ENCODE measurements around the gene INCA1.

The INCA1 gene

DNA sequence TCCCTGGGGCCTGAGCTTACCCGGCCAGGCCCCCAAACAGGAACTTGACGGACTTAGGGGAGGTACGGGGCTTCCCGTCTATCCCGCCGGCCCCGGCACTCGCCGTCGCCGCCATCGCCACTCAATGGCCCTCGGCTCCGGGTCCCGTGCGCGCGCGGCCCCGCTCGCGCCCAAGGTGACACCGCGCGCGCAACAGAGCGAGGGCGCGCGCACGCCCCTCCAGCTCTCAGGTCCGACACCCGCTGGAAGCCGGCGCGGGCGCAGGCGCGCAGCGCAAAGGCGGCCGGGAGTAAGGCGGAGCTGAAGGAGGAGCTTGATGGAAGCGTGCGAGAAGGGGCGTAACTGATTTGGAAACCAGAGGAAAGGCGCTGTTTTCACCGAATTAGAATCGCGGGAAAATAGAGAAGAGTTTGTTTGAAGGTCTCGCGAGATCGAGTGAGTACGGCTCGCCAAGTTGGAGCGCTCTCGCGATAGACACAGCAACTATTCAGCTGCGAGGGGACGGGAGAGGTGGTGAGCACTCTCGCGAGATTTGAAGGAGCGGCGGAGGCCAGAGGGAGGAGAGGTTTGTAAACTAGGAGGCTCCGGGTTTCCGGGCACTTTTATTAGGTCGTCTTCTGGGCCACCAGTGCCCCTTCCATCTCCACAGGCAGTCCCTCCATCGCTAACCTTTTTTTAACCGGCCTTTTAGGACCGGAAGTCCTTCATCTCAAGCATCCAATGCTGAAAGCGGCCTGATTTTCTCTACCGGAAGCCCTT, 57.3 kb downstream of the INCA1 start, which contains the start of the genes RNF167 and SLC25A11:
RNF167 (plus strand) TSS at position 473 of the 759 bp plus-strand sequence. CDS start 642 bp downstream, outside the sequence.
SLC25A11 (minus strand) TSS at position 251 of the 759 bp plus-strand sequence; CDS start at position 115, 136 bp downstream.
- peaks cover 63% of the 10 kb centered on the region for H3K36me3 ChIP-seq (ENCODE audit: control insufficient read depth, insufficient read depth, low read length)
- peak within 1 kb of the TSS; percentile 89 for H3K4me3 ChIP-seq (ENCODE audit: low read depth, low read length)
- peak within 1 kb of the TSS; percentile 92 for H3K9ac ChIP-seq (ENCODE audit: low read depth, low read length)
- no peaks in the 10 kb centered on the region for H3K27me3 ChIP-seq (ENCODE audit: control insufficient read depth, insufficient read depth, low read length)
- peaks cover 11% of the 10 kb centered on the region; the same call in 1 of the 2 replicates for H3K4me1 ChIP-seq (ENCODE audit: control insufficient read depth, insufficient read depth, low read length)
- H3K9me3 ChIP-seq (ENCODE audit: control insufficient read depth, insufficient read depth, low read length) = no peaks in the 10 kb centered on the region
- H3K27ac ChIP-seq (ENCODE audit: low read depth, low read length) = peak within 1 kb of the TSS; percentile 99

DNA sequence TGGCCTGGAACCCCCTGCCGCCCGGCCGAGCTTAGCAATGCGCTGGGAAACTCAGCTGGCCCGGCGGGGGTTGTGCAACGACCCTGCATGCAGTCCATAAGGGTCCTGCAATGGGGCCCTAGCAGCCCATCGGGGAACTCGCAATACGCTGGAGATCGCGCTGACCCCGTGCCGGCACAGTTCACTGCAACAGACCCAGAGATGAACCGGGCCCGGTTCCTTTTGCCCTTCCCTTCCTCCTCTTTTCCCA, 57.9 kb downstream of the INCA1 start:
- Histone ChIP-seq H3K9ac (ENCODE audit: low read depth, low read length) (peak overlapping the region; percentile 92), H3K9me3 (ENCODE audit: control insufficient read depth, insufficient read depth, low read length) (no peaks in the 10 kb centered on the region), H3K27me3 (ENCODE audit: control insufficient read depth, insufficient read depth, low read length) (no peaks in the 10 kb centered on the region), H3K36me3 (ENCODE audit: control insufficient read depth, insufficient read depth, low read length) (peaks cover 58% of the 10 kb centered on the region), H3K27ac (ENCODE audit: low read depth, low read length) (peak overlapping the region; percentile 99), H3K4me1 (ENCODE audit: control insufficient read depth, insufficient read depth, low read length) (peaks cover 11% of the 10 kb centered on the region; the same call in 1 of the 2 replicates), H3K4me3 (ENCODE audit: low read depth, low read length) (peak overlapping the region; percentile 89)

DNA sequence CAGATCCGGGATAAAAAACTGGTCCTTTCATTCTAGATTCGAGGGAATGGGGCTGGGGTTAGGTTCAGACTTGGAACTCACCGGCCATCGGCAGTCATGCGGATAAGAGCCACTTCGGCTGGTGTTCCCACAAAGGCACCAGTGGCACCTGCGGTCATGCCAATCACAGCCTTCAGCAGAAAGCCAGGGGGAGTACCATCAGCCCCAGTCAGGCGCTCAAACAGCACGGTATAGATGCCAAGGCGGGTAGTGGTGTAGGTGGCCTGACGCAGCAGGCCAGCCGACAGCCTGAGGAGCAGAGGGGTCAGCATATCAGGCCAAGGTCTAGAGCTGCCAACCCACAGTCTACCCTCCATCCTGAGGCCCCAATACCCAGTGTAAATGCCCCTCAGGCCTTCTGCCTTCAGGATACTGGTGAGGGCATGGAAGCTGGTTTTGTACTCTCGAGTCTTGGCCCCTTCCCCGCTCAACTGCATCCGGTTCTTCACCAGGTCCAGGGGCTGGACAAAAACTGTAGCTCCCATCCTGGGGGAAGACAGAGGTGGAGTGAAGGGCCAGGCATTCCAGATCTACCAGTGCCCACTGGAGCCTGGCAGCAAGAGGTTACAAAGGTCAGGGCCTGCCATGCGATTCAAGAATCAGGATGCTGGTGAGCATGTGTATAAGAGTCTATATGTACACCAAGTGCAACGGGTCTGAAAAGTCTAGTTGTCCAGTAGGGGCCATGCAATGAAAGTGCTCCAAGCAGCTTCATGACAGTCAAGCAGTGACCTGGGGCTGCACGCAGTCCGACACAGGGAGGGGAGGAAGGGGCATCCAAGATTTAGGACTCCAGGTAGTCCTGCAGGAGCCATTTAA, 58.4 kb downstream of the INCA1 start:
- peak overlapping the region; percentile 99 for H3K27ac ChIP-seq (ENCODE audit: low read depth, low read length)
- peaks cover 52% of the 10 kb centered on the region for H3K36me3 ChIP-seq (ENCODE audit: control insufficient read depth, insufficient read depth, low read length)
- H3K27me3 ChIP-seq (ENCODE audit: control insufficient read depth, insufficient read depth, low read length) = no peaks in the 10 kb centered on the region
- H3K4me3 ChIP-seq (ENCODE audit: low read depth, low read length) = peak overlapping the region; percentile 89
- peaks cover 11% of the 10 kb centered on the region; the same call in 1 of the 2 replicates for H3K4me1 ChIP-seq (ENCODE audit: control insufficient read depth, insufficient read depth, low read length)
- H3K9ac ChIP-seq (ENCODE audit: low read depth, low read length) = peak overlapping the region; percentile 92
- H3K9me3 ChIP-seq (ENCODE audit: control insufficient read depth, insufficient read depth, low read length) = no peaks in the 10 kb centered on the region

All from HUES48 (cell line).